ENCODE results near the gene PPIG.

DNA sequence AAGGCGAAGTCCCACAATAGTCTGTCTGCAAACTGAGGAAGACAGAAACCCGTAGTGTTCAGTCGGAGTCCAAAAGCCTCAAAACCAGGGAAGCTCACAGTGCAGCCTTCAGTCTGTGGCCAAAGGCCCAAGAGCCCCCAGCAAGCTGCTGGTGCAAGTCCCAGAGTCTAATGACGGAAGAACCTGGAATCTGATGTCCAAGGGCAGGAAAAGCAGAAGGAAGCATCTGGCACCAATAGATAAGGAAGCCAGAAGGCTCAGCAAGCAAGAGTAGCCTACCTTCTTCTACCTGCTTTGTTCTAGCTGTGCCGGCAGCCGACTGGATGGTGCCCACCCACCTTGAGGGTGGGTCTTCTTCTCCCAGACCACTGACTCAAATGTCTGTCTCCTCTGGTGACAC, 88.3 kb downstream of the PPIG start:
- TF ChIP-seq, protein P1, sequence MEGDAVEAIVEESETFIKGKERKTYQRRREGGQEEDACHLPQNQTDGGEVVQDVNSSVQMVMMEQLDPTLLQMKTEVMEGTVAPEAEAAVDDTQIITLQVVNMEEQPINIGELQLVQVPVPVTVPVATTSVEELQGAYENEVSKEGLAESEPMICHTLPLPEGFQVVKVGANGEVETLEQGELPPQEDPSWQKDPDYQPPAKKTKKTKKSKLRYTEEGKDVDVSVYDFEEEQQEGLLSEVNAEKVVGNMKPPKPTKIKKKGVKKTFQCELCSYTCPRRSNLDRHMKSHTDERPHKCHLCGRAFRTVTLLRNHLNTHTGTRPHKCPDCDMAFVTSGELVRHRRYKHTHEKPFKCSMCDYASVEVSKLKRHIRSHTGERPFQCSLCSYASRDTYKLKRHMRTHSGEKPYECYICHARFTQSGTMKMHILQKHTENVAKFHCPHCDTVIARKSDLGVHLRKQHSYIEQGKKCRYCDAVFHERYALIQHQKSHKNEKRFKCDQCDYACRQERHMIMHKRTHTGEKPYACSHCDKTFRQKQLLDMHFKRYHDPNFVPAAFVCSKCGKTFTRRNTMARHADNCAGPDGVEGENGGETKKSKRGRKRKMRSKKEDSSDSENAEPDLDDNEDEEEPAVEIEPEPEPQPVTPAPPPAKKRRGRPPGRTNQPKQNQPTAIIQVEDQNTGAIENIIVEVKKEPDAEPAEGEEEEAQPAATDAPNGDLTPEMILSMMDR (IDR thresholded peaks at IDR 0.05; ENCODE audit: low read depth, low read length, poor library complexity, severe bottlenecking) = no peak
- TF ChIP-seq EZH2phosphoT487 (IDR thresholded peaks at IDR 0.05; ENCODE audit: borderline replicate concordance, low read length) = no peak

Data from DOHH2 (cell line).